Upper lobe of left lung (tissue), 4 donors: Measurements from ENCODE around the gene PCNX2.
A peak's percentile ranks its signal among the peaks of the same experiment; 100 is the strongest.

Source experiments
- EP300 ChIP-seq, 4 donors: sonication (generic); formaldehyde crosslinking; IDR thresholded peaks; one replicate each; pipeline ENCODE4 v1.5.1; 2017; ENCODE audit warnings: antibody characterized with exemption in 4 of 4, control low read depth in 2 of 4
- POLR2A ChIP-seq, 4 donors: fragments of 450-650 bp; IDR thresholded peaks; one replicate each; pipeline ENCODE4 v1.5.1; 2016 to 2017; ENCODE audit warnings: antibody characterized with exemption in 4 of 4, mild to moderate bottlenecking in 2 of 4
- TF ChIP-seq, protein P1 (sequence below), 6 experiments: fragments of 450-650 bp in 4 of 6; fragments of 200-600 bp in 2 of 6; sonication (generic) in 2 of 6; IDR thresholded peaks; one replicate each; pipeline ENCODE4 v1.5.1; 2016 to 2019; ENCODE audit warnings: antibody characterized with exemption in 6 of 6

DNA sequence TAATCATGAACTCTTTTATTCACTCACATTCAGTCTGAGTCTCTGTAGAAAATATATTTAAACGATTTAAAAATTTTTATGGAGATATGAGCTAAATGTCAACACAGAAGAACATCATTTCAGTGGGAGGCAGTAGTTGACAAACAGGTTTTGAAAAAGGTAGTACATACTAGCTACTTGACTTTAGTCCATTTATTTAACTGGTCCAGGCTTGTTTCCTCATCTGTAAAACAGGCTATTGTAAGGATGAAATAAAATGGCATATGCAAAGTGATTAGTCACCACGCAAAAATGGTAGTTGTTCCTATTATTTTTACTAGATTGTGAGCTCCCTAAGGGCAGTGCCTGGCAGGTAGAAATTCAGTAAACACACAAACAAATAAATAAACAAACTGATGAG lies 270.0 kb downstream of the PCNX2 start:
- TF ChIP-seq, protein P1, sequence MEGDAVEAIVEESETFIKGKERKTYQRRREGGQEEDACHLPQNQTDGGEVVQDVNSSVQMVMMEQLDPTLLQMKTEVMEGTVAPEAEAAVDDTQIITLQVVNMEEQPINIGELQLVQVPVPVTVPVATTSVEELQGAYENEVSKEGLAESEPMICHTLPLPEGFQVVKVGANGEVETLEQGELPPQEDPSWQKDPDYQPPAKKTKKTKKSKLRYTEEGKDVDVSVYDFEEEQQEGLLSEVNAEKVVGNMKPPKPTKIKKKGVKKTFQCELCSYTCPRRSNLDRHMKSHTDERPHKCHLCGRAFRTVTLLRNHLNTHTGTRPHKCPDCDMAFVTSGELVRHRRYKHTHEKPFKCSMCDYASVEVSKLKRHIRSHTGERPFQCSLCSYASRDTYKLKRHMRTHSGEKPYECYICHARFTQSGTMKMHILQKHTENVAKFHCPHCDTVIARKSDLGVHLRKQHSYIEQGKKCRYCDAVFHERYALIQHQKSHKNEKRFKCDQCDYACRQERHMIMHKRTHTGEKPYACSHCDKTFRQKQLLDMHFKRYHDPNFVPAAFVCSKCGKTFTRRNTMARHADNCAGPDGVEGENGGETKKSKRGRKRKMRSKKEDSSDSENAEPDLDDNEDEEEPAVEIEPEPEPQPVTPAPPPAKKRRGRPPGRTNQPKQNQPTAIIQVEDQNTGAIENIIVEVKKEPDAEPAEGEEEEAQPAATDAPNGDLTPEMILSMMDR (IDR thresholded peaks at IDR 0.05): peak in 1 of 6 experiments; percentile 6
- TF ChIP-seq EP300 (IDR thresholded peaks at IDR 0.05): no peak
- no peak for TF ChIP-seq POLR2A (IDR thresholded peaks at IDR 0.05)
